ENCODE results near the gene MOGAT2. TPM values are rescaled to one million over a fixed set of nuclear protein-coding genes. Genes with fewer than 3 reads are reported as not detected.

MOGAT2 gene
- total and polyA plus RNA-seq, 2 donors (not counting 3 experiments of a cell fraction or from before 2014, with no cell fraction given) = not detected

DNA sequence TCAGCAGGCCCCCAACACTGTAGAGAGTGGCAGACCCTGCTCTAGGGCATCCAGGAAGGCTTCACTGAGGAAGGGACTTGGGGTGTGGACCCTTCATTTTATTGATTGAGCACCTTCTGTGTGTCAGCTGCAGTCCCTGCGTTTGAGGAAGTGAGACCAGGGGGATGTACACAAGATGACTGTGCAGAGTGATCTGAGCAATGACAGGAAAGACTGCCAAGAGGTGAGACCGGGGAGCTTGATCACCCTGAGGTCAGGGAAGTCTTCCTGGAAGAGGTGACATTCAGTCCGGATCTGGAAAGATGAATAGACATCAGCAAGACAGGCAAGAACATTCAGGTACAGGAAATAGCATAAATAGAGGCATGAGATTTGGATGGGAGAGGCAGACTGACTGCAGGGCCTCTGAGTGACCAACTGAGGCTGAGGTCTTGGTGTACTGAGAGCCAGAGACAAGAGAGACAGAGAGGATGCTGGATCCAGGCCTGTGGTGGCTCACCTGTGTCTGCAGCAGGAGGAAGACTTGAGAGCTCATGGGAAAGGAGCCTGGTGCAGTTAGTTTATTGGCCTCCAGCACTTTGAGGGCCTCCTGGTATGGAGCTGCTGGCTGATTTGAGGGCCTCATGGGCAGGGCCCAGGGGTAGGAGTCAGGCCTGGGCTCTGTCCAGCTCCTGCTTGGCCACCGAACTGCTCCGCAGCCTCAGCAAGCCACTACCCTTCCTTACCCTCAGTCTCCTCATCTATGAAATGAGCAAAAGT is 56.1 kb downstream of the MOGAT2 start:
- dilution Hi-C loops (cut with MboI; ENCODE audit: extremely low pct_ligation_motif_present, low sequenced_read_pairs) (no loop called here), intact Hi-C loops (cut with micrococcal nuclease) (no loop called here)
- Histone ChIP-seq H3K9ac (replicated peaks; ENCODE audit: extremely low read depth, insufficient read depth, low read length) (no peak overlapping the region), H3K4me2 (ENCODE audit: insufficient read depth, low read length) (no peak overlapping the region), H3K4me3 (replicated peaks in 1 of 3; ENCODE audit: insufficient read depth in 1 of 3, low read depth in 1 of 3, low read length in 3 of 3) (no peak overlapping the region), H3K79me2 (ENCODE audit: control insufficient read depth, insufficient read depth, low read length) (no peaks in the 10 kb centered on the region), H3K36me3 (ENCODE audit: control insufficient read depth in 2 of 2, extremely low read depth in 1 of 2, insufficient read depth in 2 of 2, low read length in 2 of 2) (no peaks in the 10 kb centered on the region), H3K4me1 (ENCODE audit: control insufficient read depth, extremely low read depth, insufficient read depth, low read length) (peaks cover 15% of the 10 kb centered on the region), H2AFZ (ENCODE audit: low read depth, low read length) (no peak overlapping the region), H3K27ac (ENCODE audit: insufficient read depth, low read depth, low read length) (no peak overlapping the region), H3K9me1 (replicated peaks; ENCODE audit: control insufficient read depth, extremely low read depth, insufficient read depth, low read length) (no peaks in the 10 kb centered on the region), H3K27me3 (ENCODE audit: control insufficient read depth in 2 of 2, insufficient read depth in 2 of 2, low read length in 2 of 2) (peaks cover 19 to 23% of the 10 kb centered on the region in 2 experiments), H3K9me3 (replicated peaks; ENCODE audit: control insufficient read depth, insufficient read depth, low read length) (no peaks in the 10 kb centered on the region), H4K20me1 (replicated peaks; ENCODE audit: control insufficient read depth, extremely low read depth, insufficient read depth, low read length) (no peaks in the 10 kb centered on the region)
- CTCF ChIA-PET = interaction anchor here (1.2 kb wide), 1 partner anchor 50 kb away, joined by 3 read pairs; no protein-coding TSS in a partner anchor
- TF ChIP-seq GATA2 (IDR thresholded peaks at IDR 0.05; ENCODE audit: insufficient read depth, insufficient read length, low read depth, low read length) (no peak), POLR2AphosphoS5 (IDR thresholded peaks at IDR 0.05; ENCODE audit: insufficient read depth, low read depth, low read length) (no peak), JUN (IDR thresholded peaks at IDR 0.05; ENCODE audit: borderline replicate concordance, insufficient read depth, insufficient read length, low read depth) (no peak), MYC (IDR thresholded peaks at IDR 0.05; ENCODE audit: low read depth, low read length) (no peak), POLR2A (IDR thresholded peaks at IDR 0.05; ENCODE audit: low read depth, low read length) (no peak), MAX (IDR thresholded peaks at IDR 0.05; ENCODE audit: insufficient read depth, insufficient read length) (no peak), FOS (IDR thresholded peaks at IDR 0.05; ENCODE audit: borderline replicate concordance, insufficient read depth, low read length) (no peak), EZH2 (IDR thresholded peaks at IDR 0.05; ENCODE audit: borderline replicate concordance, low read depth, low read length, severe bottlenecking) (no peak), CTCF (IDR thresholded peaks at IDR 0.05; ENCODE audit: extremely low read depth in 1 of 2, insufficient read depth in 1 of 2, low read depth in 1 of 2, low read length in 2 of 2) (no peak)
- POLR2A ChIA-PET = no interaction called here
- DNase-seq (ENCODE audit: low read depth, low spot score) (no peak), FAIRE-seq (no peak)
- no TSS peak for BruUV-seq (replicated peaks)
